ENCODE measurements around the gene ITSN1.

GRCh38 chr21:33820230-33820770 lies 178.0 kb downstream of the ITSN1 start:
- TF ChIP-seq EZH2 (IDR thresholded peaks at IDR 0.05; ENCODE audit: borderline replicate concordance, insufficient read depth, low read length, poor library complexity, severe bottlenecking) (no peak), CTCF (IDR thresholded peaks at IDR 0.05; ENCODE audit: poor library complexity, severe bottlenecking) (no peak)
